HepG2 (cell line): ENCODE data around the gene MTRFR. TPM values are rescaled to one million over a fixed set of nuclear protein-coding genes. Genes with fewer than 3 reads are reported as not detected.

Experiments
- ATF4 ChIP-seq, 2 experiments: fragments of 450-650 bp in 1 of 2; sonication (generic) in 1 of 2; formaldehyde crosslinking; IDR thresholded peaks; 2 replicates each; pipeline versions ENCODE4 v1.5.0 to v1.8.0; 2020 to 2022; ENCODE audit warnings: mild to moderate bottlenecking in 1 of 2, missing genetic modification reagents in 1 of 2
- CBX2 ChIP-seq, 2 experiments: fragments of 200-600 bp in 1 of 2; sonication (generic); formaldehyde crosslinking in 1 of 2; IDR thresholded peaks; 2 replicates each; pipeline versions ENCODE4 v1.7.0 to v1.8.1; 2018 to 2022; ENCODE audit warnings: low read depth in 2 of 2, low read length in 1 of 2, mild to moderate bottlenecking in 1 of 2, missing genetic modification reagents in 1 of 2
- CHD2 ChIP-seq: IDR thresholded peaks from 2 replicates; pipeline ENCODE4 v1.6.1; 2011; ENCODE audit warnings: low read depth, low read length, improper control_type of control experiment
- ELF3 ChIP-seq: IDR thresholded peaks from 2 replicates; pipeline ENCODE4 v1.6.1; 2016; ENCODE audit warnings: missing genetic modification reagents, missing compliant biosample characterization
- FOXJ3 ChIP-seq: sonication (generic); formaldehyde crosslinking; IDR thresholded peaks from 2 replicates; pipeline ENCODE4 v1.4.0; 2020; ENCODE audit warnings: missing genetic modification reagents, mild to moderate bottlenecking, borderline replicate concordance
- GPN1 ChIP-seq: sonication (generic); formaldehyde crosslinking; IDR thresholded peaks from 2 replicates; pipeline ENCODE4 v1.5.1; 2020; ENCODE audit warnings: missing genetic modification reagents, borderline replicate concordance
- HIVEP1 ChIP-seq: sonication (generic); formaldehyde crosslinking; IDR thresholded peaks from 2 replicates; pipeline ENCODE4 v1.4.0; 2020; ENCODE audit warnings: mild to moderate bottlenecking, missing genetic modification reagents
- HOXA5 ChIP-seq: sonication (generic); formaldehyde crosslinking; IDR thresholded peaks from 2 replicates; pipeline ENCODE4 v1.4.0; 2020; ENCODE audit warnings: missing genetic modification reagents
- HOXA9 ChIP-seq: sonication (generic); formaldehyde crosslinking; IDR thresholded peaks from 2 replicates; pipeline ENCODE4 v1.8.1; 2022; ENCODE audit warnings: missing genetic modification reagents, mild to moderate bottlenecking, moderate library complexity, borderline replicate concordance
- MBNL3 ChIP-seq: fragments of 250-450 bp; sonication (Bioruptor Pico); conservative IDR thresholded peaks from 2 replicates; pipeline ENCODE4 v1.8.0; 2022; ENCODE audit warnings: mild to moderate bottlenecking, inconsistent platforms
- MEIS2 ChIP-seq: sonication (generic); formaldehyde crosslinking; IDR thresholded peaks from 2 replicates; pipeline ENCODE4 v1.9.0; 2021; ENCODE audit warnings: mild to moderate bottlenecking, missing genetic modification reagents
- NCOA2 ChIP-seq: sonication (generic); formaldehyde crosslinking; IDR thresholded peaks from 2 replicates; pipeline ENCODE4 v1.8.0; 2022; ENCODE audit warnings: inconsistent platforms
- PITX1 ChIP-seq: sonication (generic); formaldehyde crosslinking; IDR thresholded peaks from 2 replicates; pipeline ENCODE4 v1.5.1; 2020; ENCODE audit warnings: mild to moderate bottlenecking, missing genetic modification reagents
- RAD21 ChIP-seq: fragments of 450-650 bp; formaldehyde crosslinking; IDR thresholded peaks from 2 replicates; pipeline ENCODE4 v1.5.0; 2020; ENCODE audit warnings: mild to moderate bottlenecking
- RNF2 ChIP-seq: fragments of 450-650 bp; conservative IDR thresholded peaks from 2 replicates; pipeline ENCODE4 v1.6.1; 2016; ENCODE audit warnings: low read depth
- SNAPC2 ChIP-seq: sonication (generic); formaldehyde crosslinking; IDR thresholded peaks from 2 replicates; pipeline ENCODE4 v1.8.1; 2022; ENCODE audit warnings: mild to moderate bottlenecking, missing genetic modification reagents
- SRSF9 ChIP-seq: fragments of 200-400 bp; formaldehyde crosslinking; IDR thresholded peaks from 2 replicates; pipeline ENCODE4 v1.6.1; 2018; ENCODE audit warnings: borderline replicate concordance, mild to moderate bottlenecking, low read depth, low read length; ENCODE audit not compliant: insufficient read depth, poor library complexity, severe bottlenecking
- ZNF143 ChIP-seq: sonication (generic); formaldehyde crosslinking; IDR thresholded peaks from 2 replicates; pipeline ENCODE4 v1.4.0; 2020; ENCODE audit warnings: missing genetic modification reagents
- ZNF274 ChIP-seq: sonication (generic); formaldehyde crosslinking; IDR thresholded peaks from 2 replicates; pipeline ENCODE4 v1.5.1; 2020; ENCODE audit warnings: mild to moderate bottlenecking, missing genetic modification reagents
- ZNF597 ChIP-seq: sonication (generic); formaldehyde crosslinking; IDR thresholded peaks from 2 replicates; pipeline ENCODE4 v1.5.0; 2020; ENCODE audit warnings: missing genetic modification reagents
- ZNF784 ChIP-seq: sonication (generic); formaldehyde crosslinking; IDR thresholded peaks from 2 replicates; pipeline ENCODE4 v1.5.1; 2020; ENCODE audit warnings: missing genetic modification reagents, mild to moderate bottlenecking, borderline replicate concordance
- ZNF816 ChIP-seq: sonication (generic); formaldehyde crosslinking; IDR thresholded peaks from 2 replicates; pipeline ENCODE4 v1.8.0; 2022; ENCODE audit warnings: missing genetic modification reagents, mild to moderate bottlenecking, borderline replicate concordance
- ZNF83 ChIP-seq: sonication (generic); formaldehyde crosslinking; IDR thresholded peaks from 2 replicates; pipeline ENCODE4 v1.4.0; 2020; ENCODE audit warnings: missing genetic modification reagents, mild to moderate bottlenecking, borderline replicate concordance
- ZSCAN12 ChIP-seq: sonication (generic); formaldehyde crosslinking; IDR thresholded peaks from 2 replicates; pipeline ENCODE4 v1.9.0; 2021; ENCODE audit warnings: mild to moderate bottlenecking, missing genetic modification reagents
- ZSCAN21 ChIP-seq: sonication (generic); formaldehyde crosslinking; IDR thresholded peaks from 2 replicates; pipeline ENCODE4 v1.8.0; 2022; ENCODE audit warnings: mild to moderate bottlenecking, missing genetic modification reagents, moderate library complexity, borderline replicate concordance
- polyA plus RNA-seq, 8 experiments: library from polyadenylated mRNA; depleted of rRNA in 3 of 8; stranded (reverse) in 7 of 8; unstranded in 1 of 8; fragments of >200 nt; fragmentation: Illumina TruSeq in 4 of 8; extraction: Trizol in 4 of 8; gene quantifications; 2 replicates each; pipeline versions ENCODE4 v1.2.1 to v1.2.3, GENCODE V29; 2011 to 2016; ENCODE audit warnings: low read depth in 4 of 8, missing spikeins in 1 of 8, mixed read lengths in 1 of 8; ENCODE audit not compliant: insufficient read depth in 1 of 8
- total RNA-seq, 5 experiments: library from RNA; depleted of rRNA; stranded (reverse); fragments of >200 nt; fragmentation: Illumina TruSeq; extraction: Trizol; gene quantifications; 2 replicates each; pipeline ENCODE4 v1.2.3, GENCODE V29; 2016; ENCODE audit warnings: low read depth in 1 of 5
- TF ChIP-seq, protein P1 (sequence below): sonication (generic); formaldehyde crosslinking; IDR thresholded peaks from 2 replicates; pipeline ENCODE4 v1.4.0; 2020; ENCODE audit warnings: mild to moderate bottlenecking, low read depth, missing genetic modification reagents

Gene MTRFR
- total and polyA plus RNA-seq, 2 of the 13 experiments (the other 11 are each of a cell fraction or from before 2014, with no cell fraction given) = 7.1 to 9.9 TPM

DNA sequence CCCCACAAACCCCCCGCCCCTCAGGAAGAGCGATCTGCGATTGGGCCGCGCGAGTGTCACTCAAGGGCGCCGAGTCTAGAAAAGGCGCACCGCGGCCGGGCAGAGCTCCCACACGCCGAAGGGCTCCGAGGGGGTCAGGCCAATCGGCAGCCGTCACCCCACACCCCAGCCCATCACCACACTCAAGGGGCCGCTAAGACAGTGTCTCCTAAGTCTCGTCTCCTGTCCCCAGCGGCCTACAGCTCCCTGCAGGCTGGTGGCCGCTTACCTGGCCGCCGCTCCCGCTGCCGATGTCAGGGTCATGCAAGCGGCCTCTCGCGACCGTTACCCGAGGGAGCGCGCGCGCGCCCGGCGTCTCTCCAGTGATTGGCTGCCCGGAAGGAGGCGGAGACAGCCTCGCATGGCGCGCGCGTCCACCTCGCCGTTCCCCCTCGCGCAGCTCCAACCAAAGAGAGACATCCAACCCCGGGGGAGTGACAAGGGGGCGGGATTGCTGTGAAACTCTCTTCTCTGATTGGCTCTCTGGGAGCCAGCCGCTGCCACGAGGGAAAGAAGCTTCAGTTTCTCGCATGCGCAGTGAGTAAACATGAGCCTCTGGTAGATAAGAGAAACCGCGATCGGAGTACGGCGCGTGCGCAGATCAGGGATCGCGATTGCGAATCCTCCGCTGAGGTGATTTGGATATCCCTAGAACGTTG is at the start of gene MTRFR, which contains the start of gene MPHOSPH9 (continued):
- peak; percentile 44; the same call in 1 of the 2 replicates for TF ChIP-seq ZNF143
- TF ChIP-seq NCOA2 (CRISPR knock-in tag) = peak; percentile 62
- TF ChIP-seq, protein P1, sequence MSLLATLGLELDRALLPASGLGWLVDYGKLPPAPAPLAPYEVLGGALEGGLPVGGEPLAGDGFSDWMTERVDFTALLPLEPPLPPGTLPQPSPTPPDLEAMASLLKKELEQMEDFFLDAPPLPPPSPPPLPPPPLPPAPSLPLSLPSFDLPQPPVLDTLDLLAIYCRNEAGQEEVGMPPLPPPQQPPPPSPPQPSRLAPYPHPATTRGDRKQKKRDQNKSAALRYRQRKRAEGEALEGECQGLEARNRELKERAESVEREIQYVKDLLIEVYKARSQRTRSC (CRISPR knock-in tag) = no peak
- peak in 1 of 2 experiments; percentile 65; a peak in 2 of 4 replicates for TF ChIP-seq ATF4 (CRISPR knock-in tag; IDR thresholded peaks at IDR 0.05)
- TF ChIP-seq ELF3 = peak; percentile 50
- TF ChIP-seq GPN1 (CRISPR knock-in tag) = no peak
- TF ChIP-seq ZNF274 (CRISPR knock-in tag) = peak; percentile 79; the same call in 1 of the 2 replicates
- 0 out of 2 replicates have a peak, but pooled peaks have one; percentile 58 for TF ChIP-seq ZNF597
- peak; percentile 81 for TF ChIP-seq MEIS2 (CRISPR knock-in tag)
- TF ChIP-seq SRSF9 = no peak
- TF ChIP-seq RAD21 (CRISPR knock-in tag) = peak; percentile 72
- TF ChIP-seq HOXA5 (CRISPR knock-in tag) = peak; percentile 88
- 0 out of 2 replicates have a peak, but pooled peaks have one; percentile 68 for TF ChIP-seq SNAPC2
- TF ChIP-seq ZSCAN12 (CRISPR knock-in tag) = no peak
- TF ChIP-seq ZSCAN21 = peak; percentile 69; the same call in 1 of the 2 replicates
- peak; percentile 79 for TF ChIP-seq HOXA9 (CRISPR knock-in tag)
- peak; percentile 86 for TF ChIP-seq ZNF83 (CRISPR knock-in tag)
- TF ChIP-seq RNF2 = peak; percentile 58; the same call in 1 of the 2 replicates
- 0 out of 2 replicates have a peak, but pooled peaks have one; percentile 31 for TF ChIP-seq FOXJ3 (CRISPR knock-in tag)
- no peak for TF ChIP-seq MBNL3 (CRISPR knock-in tag)
- no peak for TF ChIP-seq HIVEP1 (CRISPR knock-in tag)
- peak; percentile 68; the same call in 1 of the 2 replicates for TF ChIP-seq ZNF816 (CRISPR knock-in tag)
- TF ChIP-seq CBX2 (IDR thresholded peaks at IDR 0.05; ENCODE audit: low read depth, low read length) = no peak
- TF ChIP-seq CBX2 (CRISPR knock-in tag; IDR thresholded peaks at IDR 0.05; ENCODE audit: low read depth) = no peak
- TF ChIP-seq PITX1 = no peak
- TF ChIP-seq CHD2 = peak; percentile 88
- 0 out of 2 replicates have a peak, but pooled peaks have one; percentile 55 for TF ChIP-seq ZNF784 (CRISPR knock-in tag)
